T-helper 17 cell (primary cell): ENCODE measurements around the gene CNTN4. TPM values are rescaled to one million over a fixed set of nuclear protein-coding genes. Genes with fewer than 3 reads are reported as not detected.

ENCODE experiments used
- ATAC-seq: fragments of 150-1000 bp; cut with Tn5 transposase; 2 replicates; pipeline ENCODE4 v1.10.0; 2021; ENCODE audit warnings: mild to moderate bottlenecking, moderate library complexity
- DNase-seq, 3 donors: peaks; one replicate each; pipeline versions ENCODE4 v3.0.0 to v3.0.0-alpha.2; 2020 to 2021
- H3K9me3 ChIP-seq: one replicate; pipeline ENCODE4 v1.7.0; 2013; ENCODE audit warnings: low read length, mild to moderate bottlenecking; ENCODE audit not compliant: control insufficient read depth, poor library complexity, severe bottlenecking
- H3K27ac Mint-ChIP-seq: one replicate; pipeline ENCODE4 v1.8.0; 2022; ENCODE audit warnings: mild to moderate bottlenecking, moderate library complexity, mixed read lengths
- H3K27me3 Mint-ChIP-seq: one replicate; pipeline ENCODE4 v1.8.0; 2022; ENCODE audit warnings: mixed read lengths
- H3K36me3 Mint-ChIP-seq: one replicate; pipeline ENCODE4 v1.8.0; 2022; ENCODE audit warnings: low read depth, mixed read lengths
- H3K4me1 Mint-ChIP-seq: one replicate; pipeline ENCODE4 v1.8.0; 2022; ENCODE audit warnings: mild to moderate bottlenecking, mixed read lengths
- H3K4me3 Mint-ChIP-seq: one replicate; pipeline ENCODE4 v1.8.0; 2022; ENCODE audit warnings: mild to moderate bottlenecking, moderate library complexity, mixed read lengths
- total RNA-seq, 4 donors: library from RNA in 2 of 4; stranded (reverse) in 2 of 4; gene quantifications; one replicate each; pipeline ENCODE4 v1.2.3 and lab custom pipeline; 2022 to 2026

The CNTN4 gene
- total RNA-seq, 2 donors from 2014 or later, result not detected

GRCh38 chr3:2875699-2876098, 777.0 kb downstream of the CNTN4 start:
- Mint-ChIP-seq H3K36me3 (no peaks in the 10 kb centered on the region), H3K27ac (no peak overlapping the region), H3K4me1 (peaks cover 2% of the 10 kb centered on the region), H3K4me3 (no peak overlapping the region), H3K27me3 (peaks cover 37% of the 10 kb centered on the region)
- no peak for ATAC-seq
- no peak for DNase-seq
- H3K9me3 ChIP-seq, result no peaks in the 10 kb centered on the region

- Mint-ChIP-seq H3K4me1 (peaks cover 2% of the 10 kb centered on the region), H3K36me3 (no peaks in the 10 kb centered on the region), H3K4me3 (no peak overlapping the region), H3K27me3 (peaks cover 35% of the 10 kb centered on the region), H3K27ac (no peak overlapping the region)
- DNase-seq (no peak), ATAC-seq (no peak)
- H3K9me3 ChIP-seq, result no peaks in the 10 kb centered on the region
Measured at GRCh38 chr3:2876362-2876761, 777.7 kb downstream of the CNTN4 start.

- H3K27me3 Mint-ChIP-seq, result peaks cover 16% of the 10 kb centered on the region
- H3K9me3 ChIP-seq, result no peaks in the 10 kb centered on the region
- ATAC-seq (no peak), DNase-seq (no peak)
- H3K4me1 Mint-ChIP-seq, result no peaks in the 10 kb centered on the region
- no peaks in the 10 kb centered on the region for H3K36me3 Mint-ChIP-seq
- H3K27ac Mint-ChIP-seq, result no peak overlapping the region
- H3K4me3 Mint-ChIP-seq, result no peak overlapping the region
Measured at GRCh38 chr3:2879023-2879422, 780.4 kb downstream of the CNTN4 start.

- no peaks in the 10 kb centered on the region for H3K9me3 ChIP-seq
- H3K4me3 Mint-ChIP-seq, result no peak overlapping the region
- H3K4me1 Mint-ChIP-seq, result no peaks in the 10 kb centered on the region
- H3K36me3 Mint-ChIP-seq, result no peaks in the 10 kb centered on the region
- ATAC-seq, result no peak
- no peak for DNase-seq
- H3K27me3 Mint-ChIP-seq, result peaks cover 10% of the 10 kb centered on the region
- no peak overlapping the region for H3K27ac Mint-ChIP-seq
Measured at GRCh38 chr3:2879587-2879986, 780.9 kb downstream of the CNTN4 start.

- H3K4me1 Mint-ChIP-seq, result no peaks in the 10 kb centered on the region
- DNase-seq (no peak), ATAC-seq (no peak)
- H3K36me3 Mint-ChIP-seq, result no peaks in the 10 kb centered on the region
- H3K27ac Mint-ChIP-seq, result no peak overlapping the region
- H3K27me3 Mint-ChIP-seq, result peaks cover 5% of the 10 kb centered on the region
- H3K9me3 ChIP-seq, result no peaks in the 10 kb centered on the region
- H3K4me3 Mint-ChIP-seq, result no peak overlapping the region
Measured at GRCh38 chr3:2880218-2880756, 781.6 kb downstream of the CNTN4 start.

GRCh38 chr3:2883283-2883682, 784.6 kb downstream of the CNTN4 start:
- ATAC-seq (no peak), DNase-seq (no peak)
- H3K9me3 ChIP-seq, result no peaks in the 10 kb centered on the region
- Mint-ChIP-seq H3K4me3 (no peak overlapping the region), H3K36me3 (no peaks in the 10 kb centered on the region), H3K4me1 (peaks cover 2% of the 10 kb centered on the region), H3K27me3 (peaks cover 13% of the 10 kb centered on the region), H3K27ac (no peak overlapping the region)

- Mint-ChIP-seq H3K27me3 (peaks cover 26% of the 10 kb centered on the region), H3K36me3 (no peaks in the 10 kb centered on the region), H3K27ac (no peak overlapping the region), H3K4me3 (no peak overlapping the region), H3K4me1 (peaks cover 2% of the 10 kb centered on the region)
- DNase-seq (no peak), ATAC-seq (no peak)
- no peaks in the 10 kb centered on the region for H3K9me3 ChIP-seq
Measured at GRCh38 chr3:2888592-2888991, 789.9 kb downstream of the CNTN4 start.

- ATAC-seq, result no peak
Measured at GRCh38 chr3:2889736-2890135, 791.1 kb downstream of the CNTN4 start.

GRCh38 chr3:2896308-2896939, 797.8 kb downstream of the CNTN4 start:
- no peaks in the 10 kb centered on the region for H3K9me3 ChIP-seq
- Mint-ChIP-seq H3K36me3 (no peaks in the 10 kb centered on the region), H3K4me3 (no peak overlapping the region), H3K4me1 (peaks cover 2% of the 10 kb centered on the region), H3K27ac (no peak overlapping the region), H3K27me3 (no peaks in the 10 kb centered on the region)
- DNase-seq, result no peak
- no peak for ATAC-seq

More at GRCh38 chr3:2889736-2890135, 791.1 kb downstream of the CNTN4 start:
- Mint-ChIP-seq H3K4me1 (peaks cover 4% of the 10 kb centered on the region), H3K36me3 (no peaks in the 10 kb centered on the region), H3K27ac (no peak overlapping the region), H3K27me3 (peaks cover 26% of the 10 kb centered on the region), H3K4me3 (no peak overlapping the region)
- DNase-seq, result no peak
- no peaks in the 10 kb centered on the region for H3K9me3 ChIP-seq

GRCh38 chr3:2897821-2898220, 799.2 kb downstream of the CNTN4 start:
- Mint-ChIP-seq H3K4me1 (peaks cover 2% of the 10 kb centered on the region), H3K36me3 (no peaks in the 10 kb centered on the region), H3K27ac (no peak overlapping the region), H3K4me3 (no peak overlapping the region), H3K27me3 (no peaks in the 10 kb centered on the region)
- H3K9me3 ChIP-seq, result no peaks in the 10 kb centered on the region
- ATAC-seq (no peak), DNase-seq (no peak)

- Mint-ChIP-seq H3K36me3 (no peaks in the 10 kb centered on the region), H3K4me3 (no peak overlapping the region), H3K4me1 (peaks cover 2% of the 10 kb centered on the region), H3K27me3 (no peaks in the 10 kb centered on the region), H3K27ac (no peak overlapping the region)
- DNase-seq (no peak), ATAC-seq (no peak)
- no peaks in the 10 kb centered on the region for H3K9me3 ChIP-seq
Measured at GRCh38 chr3:2898591-2899353, 800.1 kb downstream of the CNTN4 start.

GRCh38 chr3:2904054-2904453, 805.4 kb downstream of the CNTN4 start:
- Mint-ChIP-seq H3K27me3 (peaks cover 9% of the 10 kb centered on the region), H3K4me3 (no peak overlapping the region), H3K27ac (no peak overlapping the region), H3K4me1 (no peaks in the 10 kb centered on the region), H3K36me3 (no peaks in the 10 kb centered on the region)
- no peaks in the 10 kb centered on the region for H3K9me3 ChIP-seq
- ATAC-seq (no peak), DNase-seq (no peak)

- peaks cover 23% of the 10 kb centered on the region for H3K27me3 Mint-ChIP-seq
- H3K4me3 Mint-ChIP-seq, result no peak overlapping the region
- H3K27ac Mint-ChIP-seq, result no peak overlapping the region
- ATAC-seq (no peak), DNase-seq (no peak)
- no peaks in the 10 kb centered on the region for H3K9me3 ChIP-seq
- H3K36me3 Mint-ChIP-seq, result no peaks in the 10 kb centered on the region
- peaks cover 3% of the 10 kb centered on the region for H3K4me1 Mint-ChIP-seq
Measured at GRCh38 chr3:2908693-2909351, 810.2 kb downstream of the CNTN4 start.
